ENCODE measurements around the gene CLPSL1. TPM values are rescaled to one million over a fixed set of nuclear protein-coding genes. Genes with fewer than 3 reads are reported as not detected.

CLPSL1 gene
- total RNA-seq, 6 experiments from 2014 or later, result not detected

- H3K4me3 Mint-ChIP-seq, result no peak overlapping the region
- no peak overlapping the region for H3K27ac Mint-ChIP-seq
- no peaks in the 10 kb centered on the region for H3K4me1 Mint-ChIP-seq (ENCODE audit: low read depth)
- H3K27me3 Mint-ChIP-seq (ENCODE audit: insufficient read depth), result peaks cover 32% of the 10 kb centered on the region
- DNase-seq, result no peak
- H3K9me3 Mint-ChIP-seq, result no peaks in the 10 kb centered on the region
- H3K36me3 Mint-ChIP-seq (ENCODE audit: low read depth), result no peaks in the 10 kb centered on the region
- TF ChIP-seq CTCF (IDR thresholded peaks at IDR 0.05), result no peak
Observed at GRCh38 chr6:35765739-35766138, 15.1 kb upstream of the CLPSL1 start.

GRCh38 chr6:35769211-35769610 lies 11.6 kb upstream of the CLPSL1 start:
- no peak for TF ChIP-seq CTCF (IDR thresholded peaks at IDR 0.05)
- Mint-ChIP-seq H3K36me3 (ENCODE audit: low read depth) (no peaks in the 10 kb centered on the region), H3K9me3 (no peaks in the 10 kb centered on the region), H3K27ac (no peak overlapping the region), H3K4me1 (ENCODE audit: low read depth) (no peaks in the 10 kb centered on the region), H3K27me3 (ENCODE audit: insufficient read depth) (peaks cover 26% of the 10 kb centered on the region), H3K4me3 (no peak overlapping the region)
- no peak for DNase-seq

GRCh38 chr6:35771343-35771627 lies 9.5 kb upstream of the CLPSL1 start:
- H3K9me3 Mint-ChIP-seq, result no peaks in the 10 kb centered on the region
- TF ChIP-seq CTCF (IDR thresholded peaks at IDR 0.05), result no peak
- peaks cover 16% of the 10 kb centered on the region for H3K27me3 Mint-ChIP-seq (ENCODE audit: insufficient read depth)
- H3K4me1 Mint-ChIP-seq (ENCODE audit: low read depth), result no peaks in the 10 kb centered on the region
- DNase-seq, result no peak
- no peak overlapping the region for H3K4me3 Mint-ChIP-seq
- no peak overlapping the region for H3K27ac Mint-ChIP-seq
- no peaks in the 10 kb centered on the region for H3K36me3 Mint-ChIP-seq (ENCODE audit: low read depth)

GRCh38 chr6:35774116-35774794 lies 6.6 kb upstream of the CLPSL1 start:
- Mint-ChIP-seq H3K9me3 (no peaks in the 10 kb centered on the region), H3K4me3 (no peak overlapping the region), H3K36me3 (ENCODE audit: low read depth) (no peaks in the 10 kb centered on the region), H3K27ac (no peak overlapping the region), H3K4me1 (ENCODE audit: low read depth) (no peaks in the 10 kb centered on the region), H3K27me3 (ENCODE audit: insufficient read depth) (peaks cover 33% of the 10 kb centered on the region)
- no peak for DNase-seq
- no peak for TF ChIP-seq CTCF (IDR thresholded peaks at IDR 0.05)

- Mint-ChIP-seq H3K9me3 (no peaks in the 10 kb centered on the region), H3K36me3 (ENCODE audit: low read depth) (no peaks in the 10 kb centered on the region), H3K4me3 (no peak overlapping the region), H3K27me3 (ENCODE audit: insufficient read depth) (peaks cover 36% of the 10 kb centered on the region), H3K4me1 (ENCODE audit: low read depth) (no peaks in the 10 kb centered on the region), H3K27ac (no peak overlapping the region)
- TF ChIP-seq CTCF (IDR thresholded peaks at IDR 0.05), result no peak
- DNase-seq, result no peak
Observed at GRCh38 chr6:35775031-35775430, 5.8 kb upstream of the CLPSL1 start.
